ENCODE results near the gene TIMP2. TPM values are rescaled to one million over a fixed set of nuclear protein-coding genes. Genes with fewer than 3 reads are reported as not detected.
A peak's percentile ranks its signal among the peaks of the same experiment; 100 is the strongest.

Gene TIMP2
- total and polyA plus RNA-seq, 2 of the 4 experiments (the other 2 are of a cell fraction) = 43.9 to 416 TPM

DNA sequence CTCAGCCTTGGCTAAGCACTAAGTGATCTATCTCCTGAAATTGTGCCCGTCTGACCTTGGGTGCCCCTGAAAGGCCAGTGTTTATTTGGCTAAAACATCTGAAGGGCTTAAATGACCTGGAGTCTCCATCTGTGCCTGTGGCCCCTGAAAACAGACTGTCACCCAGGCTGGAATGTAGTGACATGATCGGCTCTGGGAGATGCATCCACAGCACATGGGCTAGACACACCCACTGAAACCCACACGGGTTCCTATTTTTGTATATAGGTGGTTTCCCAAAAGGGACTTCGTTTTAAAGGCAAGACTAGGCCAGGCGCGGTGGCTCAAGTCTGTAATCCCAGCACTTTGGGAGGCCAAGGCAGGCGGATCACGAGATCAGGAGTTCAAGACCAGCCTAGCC is 35.7 kb downstream of the TIMP2 start:
- dilution Hi-C loops (cut with HindIII; ENCODE audit: low sequenced_read_pairs, unreplicated experiment) (no loop called here), in situ Hi-C loops (cut with MboI; ENCODE audit: low sequenced_read_pairs) (no loop called here), intact Hi-C loops (cut with micrococcal nuclease) (no loop called here)
- Histone ChIP-seq H3K56ac (ENCODE audit: extremely low read depth, insufficient read depth, low read length) (no peak overlapping the region), H3K4me3 (ENCODE audit: insufficient read depth, low read depth, low read length) (no peak overlapping the region), H2BK5ac (ENCODE audit: low read depth, low read length, poor library complexity, severe bottlenecking) (no peak overlapping the region), H3K36me3 (ENCODE audit: control insufficient read depth, insufficient read depth, low read length) (peaks cover 20% of the 10 kb centered on the region; the same call in 1 of the 2 replicates), H2BK20ac (ENCODE audit: low read depth, low read length) (no peak overlapping the region), H3K4me2 (ENCODE audit: low read depth, low read length) (no peak overlapping the region), H3K27me3 (ENCODE audit: control insufficient read depth, insufficient read depth, low read length) (no peaks in the 10 kb centered on the region), H3K14ac (replicated peaks; ENCODE audit: low read depth, low read length) (no peak overlapping the region), H3K9ac (ENCODE audit: low read depth, low read length) (no peak overlapping the region), H3K79me1 (ENCODE audit: low read depth in 1 of 2, low read length in 2 of 2) (peaks cover 38 to 98% of the 10 kb centered on the region in 2 experiments), H2BK120ac (ENCODE audit: low read depth, low read length) (no peak overlapping the region), H3K9me3 (ENCODE audit: control insufficient read depth, insufficient read depth, low read length) (no peaks in the 10 kb centered on the region), H4K91ac (ENCODE audit: insufficient read depth, low read depth, low read length) (no peak overlapping the region), H3K18ac (ENCODE audit: low read depth, low read length) (no peak overlapping the region), H2AK9ac (replicated peaks; ENCODE audit: low read depth, low read length, poor library complexity) (no peak overlapping the region), H3K27ac (ENCODE audit: insufficient read depth, low read length) (no peak overlapping the region), H4K5ac (ENCODE audit: low read depth, low read length) (no peak overlapping the region), H3K4me1 (ENCODE audit: control insufficient read depth, insufficient read depth, low read length) (peaks cover 27% of the 10 kb centered on the region), H2AFZ (replicated peaks; ENCODE audit: low read length, poor library complexity) (no peak overlapping the region), H3K9me1 (ENCODE audit: insufficient read depth, low read length) (peaks cover 41% of the 10 kb centered on the region), H4K8ac (ENCODE audit: low read depth in 2 of 2, low read length in 2 of 2) (no peak overlapping the region), H2AK5ac (ENCODE audit: low read depth, low read length) (no peak overlapping the region), H4K20me1 (ENCODE audit: insufficient read depth, low read length) (peaks cover 85% of the 10 kb centered on the region), H3K23ac (ENCODE audit: low read depth, low read length) (no peak overlapping the region), H3K4ac (ENCODE audit: low read depth, low read length) (no peak overlapping the region), H2BK15ac (ENCODE audit: low read depth, low read length) (no peak overlapping the region)
- WGBS, 2 experiments (ENCODE audit: extremely low coverage in 2 of 2, insufficient read length in 1 of 2) = 50% methylated on average over 1 of the region's 8 CpGs; no CpG with 5 or more reads in 1 of the 2 experiments
- DNase-seq (no peak), ATAC-seq (ENCODE audit: low read depth) (no peak)
- ChIA-PET POLR2A (ENCODE audit: unreplicated experiment) (no interaction called here), CTCF (no interaction called here)
- no TSS peak for BruUV-seq (replicated peaks)
- TF ChIP-seq MXI1 (IDR thresholded peaks at IDR 0.05; ENCODE audit: borderline replicate concordance, low read depth, low read length) (peak; percentile 55; the same call in 1 of the 2 replicates), BHLHE40 (IDR thresholded peaks at IDR 0.05; ENCODE audit: low read depth, low read length) (no peak)
